IMR-90 (cell line): Measurements from ENCODE around the gene CELSR1. TPM values are rescaled to one million over a fixed set of nuclear protein-coding genes. Genes with fewer than 3 reads are reported as not detected.
A peak's percentile ranks its signal among the peaks of the same experiment; 100 is the strongest.

ENCODE experiments used
- ATAC-seq: fragments of 200-7000 bp; cut with Tn5 transposase; 2 replicates; pipeline ENCODE4 v1.9.1; 2020; ENCODE audit warnings: low read depth, mild to moderate bottlenecking, moderate library complexity
- BruUV-seq: library from RNA; stranded (reverse); fragments of 400-500 nt; replicated peaks from 2 replicates; lab custom pipeline; 2021; lab: Mats Ljungman, UMichigan
- CTCF ChIA-PET: fragments of 300-600 bp; formaldehyde crosslinking; extraction: SDS; loops from one replicate; lab custom pipeline; 2021; ENCODE audit warnings: antibody characterized with exemption; lab: Yijun Ruan, JAX
- POLR2A ChIA-PET: fragments of 300-600 bp; sonication (Branson Sonifier 250); formaldehyde crosslinking; loops from one replicate; lab custom pipeline; 2022; ENCODE audit warnings: antibody characterized with exemption; ENCODE audit not compliant: unreplicated experiment; lab: Charles Lee
- DNase-seq: peaks from one replicate; pipeline ENCODE4 v3.0.0; 2013
- H2AFZ ChIP-seq: replicated peaks from 2 replicates; pipeline ENCODE3; 2013; ENCODE audit warnings: low read length, mild to moderate bottlenecking; ENCODE audit not compliant: poor library complexity
- H2AK5ac ChIP-seq: 2 replicates; pipeline ENCODE4 v1.6.1; 2013; ENCODE audit warnings: low read depth, low read length, inconsistent platforms
- H2AK9ac ChIP-seq: replicated peaks from 2 replicates; pipeline ENCODE3; 2013; ENCODE audit warnings: mild to moderate bottlenecking, low read depth, low read length, moderate library complexity; ENCODE audit not compliant: poor library complexity
- H2BK120ac ChIP-seq: 2 replicates; pipeline ENCODE4 v1.6.1; 2013; ENCODE audit warnings: low read depth, low read length, inconsistent platforms
- H2BK15ac ChIP-seq: 3 replicates; pipeline ENCODE4 v1.6.1; 2013; ENCODE audit warnings: low read depth, low read length, inconsistent platforms
- H2BK20ac ChIP-seq: 2 replicates; pipeline ENCODE4 v1.6.1; 2013; ENCODE audit warnings: low read depth, mild to moderate bottlenecking, inconsistent platforms, low read length, moderate library complexity
- H2BK5ac ChIP-seq: 2 replicates; pipeline ENCODE4 v1.6.1; 2013; ENCODE audit warnings: mild to moderate bottlenecking, low read depth, low read length, inconsistent platforms; ENCODE audit not compliant: poor library complexity, severe bottlenecking
- H3K14ac ChIP-seq: replicated peaks from 2 replicates; pipeline ENCODE4 v1.6.1; 2013; ENCODE audit warnings: low read depth, low read length, inconsistent platforms
- H3K18ac ChIP-seq: 2 replicates; pipeline ENCODE4 v1.6.1; 2013; ENCODE audit warnings: low read depth, low read length, control low read depth
- H3K23ac ChIP-seq: 2 replicates; pipeline ENCODE4 v1.6.1; 2013; ENCODE audit warnings: low read depth, low read length, inconsistent platforms
- H3K27ac ChIP-seq: 2 replicates; pipeline ENCODE4 v1.5.1; 2013; ENCODE audit warnings: mild to moderate bottlenecking, control low read depth, low read length; ENCODE audit not compliant: insufficient read depth
- H3K27me3 ChIP-seq: 2 replicates; pipeline ENCODE4 v1.6.1; 2013; ENCODE audit warnings: low read length; ENCODE audit not compliant: control insufficient read depth, insufficient read depth
- H3K36me3 ChIP-seq: 2 replicates; pipeline ENCODE4 v1.6.1; 2013; ENCODE audit warnings: low read length, mixed read lengths; ENCODE audit not compliant: control insufficient read depth, insufficient read depth
- H3K4ac ChIP-seq: 2 replicates; pipeline ENCODE4 v1.6.1; 2013; ENCODE audit warnings: low read depth, low read length, inconsistent platforms
- H3K4me1 ChIP-seq: 2 replicates; pipeline ENCODE4 v1.6.1; 2013; ENCODE audit warnings: low read length, mixed read lengths; ENCODE audit not compliant: control insufficient read depth, insufficient read depth
- H3K4me2 ChIP-seq: 2 replicates; pipeline ENCODE4 v1.6.1; 2013; ENCODE audit warnings: low read depth, mild to moderate bottlenecking, control low read depth, low read length, moderate library complexity
- H3K4me3 ChIP-seq: 2 replicates; pipeline ENCODE4 v1.5.1; 2013; ENCODE audit warnings: low read depth, mild to moderate bottlenecking, control low read depth, low read length, moderate library complexity; ENCODE audit not compliant: insufficient read depth
- H3K56ac ChIP-seq: 2 replicates; pipeline ENCODE4 v1.6.1; 2013; ENCODE audit warnings: low read length, inconsistent platforms; ENCODE audit not compliant: insufficient read depth; ENCODE audit errors: extremely low read depth
- H3K79me1 ChIP-seq, 2 experiments: 2 replicates each; pipeline ENCODE4 v1.6.1; 2013; ENCODE audit warnings: low read length in 2 of 2, inconsistent platforms in 1 of 2, low read depth in 1 of 2
- H3K9ac ChIP-seq: 2 replicates; pipeline ENCODE4 v1.6.1; 2013; ENCODE audit warnings: low read depth, low read length, control low read depth
- H3K9me1 ChIP-seq: 2 replicates; pipeline ENCODE4 v1.6.1; 2013; ENCODE audit warnings: low read length, inconsistent platforms; ENCODE audit not compliant: insufficient read depth
- H3K9me3 ChIP-seq: 2 replicates; pipeline ENCODE4 v1.6.1; 2013; ENCODE audit warnings: low read length; ENCODE audit not compliant: control insufficient read depth, insufficient read depth
- H4K20me1 ChIP-seq: 2 replicates; pipeline ENCODE4 v1.6.1; 2013; ENCODE audit warnings: low read length, inconsistent platforms; ENCODE audit not compliant: insufficient read depth
- H4K5ac ChIP-seq: 2 replicates; pipeline ENCODE4 v1.6.1; 2013; ENCODE audit warnings: mild to moderate bottlenecking, low read depth, low read length, control low read depth
- H4K8ac ChIP-seq, 2 experiments: 2 replicates each; pipeline ENCODE4 v1.6.1; 2013; ENCODE audit warnings: low read depth in 2 of 2, low read length in 2 of 2, control low read depth in 1 of 2, inconsistent platforms in 1 of 2
- H4K91ac ChIP-seq: 2 replicates; pipeline ENCODE4 v1.6.1; 2013; ENCODE audit warnings: low read depth, low read length, inconsistent platforms; ENCODE audit not compliant: insufficient read depth
- BHLHE40 ChIP-seq: fragments of 150-350 bp; IDR thresholded peaks from 2 replicates; pipeline ENCODE4 v1.6.1; 2016; ENCODE audit warnings: mild to moderate bottlenecking, low read depth, low read length
- FOS ChIP-seq: fragments of 150-350 bp; IDR thresholded peaks from 2 replicates; pipeline ENCODE4 v1.6.1; 2016; ENCODE audit warnings: low read depth, low read length
- MAFK ChIP-seq: IDR thresholded peaks from 2 replicates; pipeline ENCODE4 v1.6.1; 2012; ENCODE audit warnings: low read depth, low read length, improper control_type of control experiment
- MAZ ChIP-seq: IDR thresholded peaks from 2 replicates; pipeline ENCODE4 v1.6.1; 2012; ENCODE audit warnings: low read depth, mild to moderate bottlenecking, low read length, improper control_type of control experiment, moderate library complexity, borderline replicate concordance
- MXI1 ChIP-seq: IDR thresholded peaks from 2 replicates; pipeline ENCODE4 v1.6.1; 2012; ENCODE audit warnings: low read depth, mild to moderate bottlenecking, low read length, moderate library complexity, borderline replicate concordance
- POLR2A ChIP-seq: IDR thresholded peaks from 2 replicates; pipeline ENCODE4 v1.6.1; 2012; ENCODE audit warnings: mild to moderate bottlenecking, low read depth, low read length
- SMC3 ChIP-seq: fragments of 150-350 bp; IDR thresholded peaks from 2 replicates; pipeline ENCODE4 v1.6.1; 2016; ENCODE audit warnings: low read depth, mild to moderate bottlenecking, antibody characterized with exemption, low read length, moderate library complexity
- WGBS, 2 experiments: methylation state at CpG; one replicate each; pipeline versions ENCODE4 v1.1.5 to v1.1.7; 2013; ENCODE audit warnings: missing lambda C conversion rate in 2 of 2; ENCODE audit not compliant: insufficient read length in 1 of 2; ENCODE audit errors: extremely low coverage in 2 of 2; 5-methylcytosine and 5-hydroxymethylcytosine counted together
- dilution Hi-C: fragments of 300-500 bp; cut with HindIII; formaldehyde crosslinking; loops from one replicate; pipeline ENCODE4 v1.14.3; 2018; ENCODE audit warnings: low sequenced_read_pairs; ENCODE audit not compliant: unreplicated experiment
- in situ Hi-C: fragments of 300-500 bp; cut with MboI; formaldehyde crosslinking; loops from 3 replicates; pipeline ENCODE4 v1.14.3; 2019; ENCODE audit warnings: low sequenced_read_pairs, inconsistent platforms, mixed read lengths
- intact Hi-C: fragments of 100-400 bp; cut with micrococcal nuclease; formaldehyde crosslinking; loops from 2 replicates; pipeline ENCODE4 v1.10.0; 2022
- polyA plus RNA-seq, 3 experiments: library from polyadenylated mRNA; depleted of rRNA; stranded (reverse); fragments of >200 nt; gene quantifications; 2 replicates each; pipeline ENCODE4 v1.2.3, GENCODE V29; 2012; ENCODE audit warnings: low replicate concordance in 1 of 3
- total RNA-seq: library from RNA; depleted of rRNA; stranded (reverse); fragments of >200 nt; gene quantifications from 2 replicates; pipeline ENCODE4 v1.2.3, GENCODE V29; 2012
- TF ChIP-seq, protein P1 (sequence below): fragments of 150-350 bp; IDR thresholded peaks from 2 replicates; pipeline ENCODE4 v1.6.1; 2017; ENCODE audit warnings: mild to moderate bottlenecking, antibody characterized with exemption, low read length, low read depth

The CELSR1 gene
- total and polyA plus RNA-seq, 2 of the 4 experiments (the other 2 are of a cell fraction): 0.36 to 0.82 TPM

- Histone ChIP-seq H2AK5ac (peak overlapping the region; percentile 86), H4K8ac (peak overlapping the region; percentile 53 to 89), H2BK120ac (peak overlapping the region; percentile 98), H3K4me3 (no peak overlapping the region), H2BK15ac (peak overlapping the region; percentile 78; the same call in 2 of the 3 replicates), H2AK9ac (peak overlapping the region; percentile 94), H3K79me1 (no peaks in the 10 kb centered on the region), H3K4ac (peak overlapping the region; percentile 94), H2BK20ac (peak overlapping the region; percentile 92), H2BK5ac (peak overlapping the region; percentile 93), H3K56ac (peak overlapping the region; percentile 57), H3K9me3 (peaks cover 2% of the 10 kb centered on the region; the same call in 1 of the 2 replicates), H4K20me1 (peaks cover 5% of the 10 kb centered on the region), H3K36me3 (no peaks in the 10 kb centered on the region), H3K23ac (peak overlapping the region; percentile 83), H3K9me1 (peaks cover 28% of the 10 kb centered on the region), H3K27me3 (no peaks in the 10 kb centered on the region; the same call in 1 of the 2 replicates), H3K4me1 (peaks cover 29% of the 10 kb centered on the region), H4K5ac (peak overlapping the region; percentile 75), H2AFZ (peak overlapping the region; percentile 91), H4K91ac (peak overlapping the region; percentile 93), H3K4me2 (peak overlapping the region; percentile 32), H3K18ac (peak overlapping the region; percentile 68), H3K9ac (peak overlapping the region; percentile 7; the same call in 1 of the 2 replicates), H3K14ac (peak overlapping the region; percentile 89), H3K27ac (peak overlapping the region; percentile 76)
- peak; percentile 73 for ATAC-seq
- DNase-seq: peak; percentile 77
- WGBS, 2 experiments: 40% methylated on average over 15 of the region's 21 CpGs; no CpG with 5 or more reads in 1 of the 2 experiments
- TF ChIP-seq SMC3 (no peak), MAZ (no peak; the same call in 1 of the 2 replicates), BHLHE40 (peak; percentile 73), MAFK (peak; percentile 17; the same call in 1 of the 2 replicates), MXI1 (no peak; the same call in 1 of the 2 replicates), FOS (peak; percentile 31; the same call in 1 of the 2 replicates), POLR2A (0 out of 2 replicates have a peak, but pooled peaks have one; percentile 15)
- TF ChIP-seq, protein P1, sequence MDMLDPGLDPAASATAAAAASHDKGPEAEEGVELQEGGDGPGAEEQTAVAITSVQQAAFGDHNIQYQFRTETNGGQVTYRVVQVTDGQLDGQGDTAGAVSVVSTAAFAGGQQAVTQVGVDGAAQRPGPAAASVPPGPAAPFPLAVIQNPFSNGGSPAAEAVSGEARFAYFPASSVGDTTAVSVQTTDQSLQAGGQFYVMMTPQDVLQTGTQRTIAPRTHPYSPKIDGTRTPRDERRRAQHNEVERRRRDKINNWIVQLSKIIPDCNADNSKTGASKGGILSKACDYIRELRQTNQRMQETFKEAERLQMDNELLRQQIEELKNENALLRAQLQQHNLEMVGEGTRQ: no peak
- in situ Hi-C loops (loop anchor here (25.0 kb wide), 1 partner anchor 410 kb away; no protein-coding TSS in a partner anchor), intact Hi-C loops (no loop called here), dilution Hi-C loops (no loop called here)
- CTCF ChIA-PET: interaction anchor here (0.9 to 1.3 kb wide), 3 partner anchors 9 to 180 kb away, joined by 3 to 4 read pairs (median 4); no protein-coding TSS in a partner anchor
- POLR2A ChIA-PET: no interaction called here
- BruUV-seq: no TSS peak
Observed at GRCh38 chr22:46547179-46547882, 9.9 kb upstream of the CELSR1 start.
